Gastroesophageal sphincter (tissue), 4 donors: ENCODE results near the gene NME1. TPM values are rescaled to one million over a fixed set of nuclear protein-coding genes. Genes with fewer than 3 reads are reported as not detected.

ENCODE experiments used
- ATAC-seq: fragments of 150-250 bp; one replicate; pipeline ENCODE4 v1.9.1; 2016; ENCODE audit warnings: mild to moderate bottlenecking, moderate library complexity
- H3K27ac ChIP-seq, 4 donors: fragments of 200-600 bp; sonication (generic) in 3 of 4; 1 replicate in 3 of 4; 2 replicates in 1 of 4; pipeline ENCODE4 v1.5.1; 2016 to 2019
- H3K27me3 ChIP-seq: fragments of 200-600 bp; sonication (generic); one replicate; pipeline ENCODE4 v1.5.1; 2019
- H3K36me3 ChIP-seq, 2 donors: fragments of 200-600 bp; sonication (generic); one replicate each; pipeline ENCODE4 v1.5.1; 2019; ENCODE audit warnings: control low read depth in 1 of 2
- H3K4me1 ChIP-seq, 3 donors: fragments of 200-600 bp; sonication (generic); 1 replicate in 2 of 3; 2 replicates in 1 of 3; pipeline ENCODE4 v1.5.1; 2016 to 2019; ENCODE audit warnings: control low read depth in 2 of 3
- H3K4me3 ChIP-seq, 2 donors: fragments of 200-600 bp; sonication (generic); one replicate each; pipeline ENCODE4 v1.5.1; 2019; ENCODE audit warnings: mild to moderate bottlenecking in 1 of 2, moderate library complexity in 1 of 2
- H3K9me3 ChIP-seq, 3 donors: fragments of 200-600 bp; sonication (generic); one replicate each; pipeline ENCODE4 v1.5.1; 2017 to 2019; ENCODE audit warnings: control low read depth in 2 of 3
- EP300 ChIP-seq: sonication (generic); formaldehyde crosslinking; IDR thresholded peaks from one replicate; pipeline ENCODE4 v1.6.1; 2017; ENCODE audit warnings: antibody characterized with exemption, mild to moderate bottlenecking
- POLR2A ChIP-seq, 2 donors: fragments of 450-650 bp; IDR thresholded peaks; one replicate each; pipeline ENCODE4 v1.6.1; 2017; ENCODE audit warnings: antibody characterized with exemption in 2 of 2, mild to moderate bottlenecking in 2 of 2, moderate library complexity in 1 of 2
- POLR2AphosphoS5 ChIP-seq: sonication (generic); formaldehyde crosslinking; IDR thresholded peaks from one replicate; pipeline ENCODE4 v1.6.1; 2017; ENCODE audit warnings: antibody characterized with exemption
- WGBS, 2 donors: methylation state at CpG; one replicate each; pipeline ENCODE4 v1.1.5; 2018; ENCODE audit warnings: low coverage in 1 of 2; 5-methylcytosine and 5-hydroxymethylcytosine counted together
- total RNA-seq, 4 donors: library from RNA; depleted of rRNA; stranded (reverse); fragments of >200 nt; gene quantifications; one replicate each; pipeline ENCODE4 v1.1.0, GENCODE V29; 2016
- TF ChIP-seq, protein P1 (sequence below), 4 experiments: fragments of 200-600 bp in 2 of 4; fragments of 450-650 bp in 2 of 4; sonication (generic) in 1 of 4; IDR thresholded peaks; one replicate each; pipeline ENCODE4 v1.5.1; 2017 to 2019; ENCODE audit warnings: antibody characterized with exemption in 4 of 4, mild to moderate bottlenecking in 2 of 4, moderate library complexity in 2 of 4

NME1 gene
- total RNA-seq, 4 donors from 2014 or later, result 9.7 to 37.1 (median 29.1) TPM

DNA sequence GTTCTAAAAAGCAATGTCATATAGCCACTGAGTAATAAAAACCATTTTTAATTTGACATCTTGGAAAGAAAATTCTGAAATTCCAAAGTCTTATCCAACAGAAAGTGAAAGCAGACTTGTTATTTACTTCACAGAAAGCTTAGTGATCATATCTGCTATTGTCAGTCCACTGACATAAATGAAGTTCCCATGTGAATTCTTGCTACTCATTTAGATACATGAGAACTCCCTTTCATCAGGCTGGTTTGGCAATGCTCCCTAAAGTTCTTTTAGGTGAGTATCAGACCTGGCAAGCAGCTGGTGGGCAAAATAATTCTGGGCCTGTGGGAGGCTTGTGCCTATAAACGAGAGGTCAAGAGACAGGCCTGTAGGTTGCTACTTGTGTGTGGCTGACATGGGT is 36.3 kb downstream of the NME1 start:
- peak overlapping the region in 1 of 4 donors; percentile 11 for H3K27ac ChIP-seq
- ATAC-seq, result no peak
- H3K27me3 ChIP-seq, result no peaks in the 10 kb centered on the region
- H3K9me3 ChIP-seq, result no peaks in the 10 kb centered on the region
- H3K36me3 ChIP-seq, result peaks cover 0 to 99% of the 10 kb centered on the region in 2 donors
- WGBS, 2 donors, result 60 to 67% methylated on average over 1 of the region's 1 CpG
- peaks cover 0 to 6% (median 0%) of the 10 kb centered on the region in 3 donors for H3K4me1 ChIP-seq
- no peak overlapping the region for H3K4me3 ChIP-seq
- TF ChIP-seq POLR2AphosphoS5 (no peak), EP300 (no peak), POLR2A (IDR thresholded peaks at IDR 0.05) (no peak)
- TF ChIP-seq, protein P1, sequence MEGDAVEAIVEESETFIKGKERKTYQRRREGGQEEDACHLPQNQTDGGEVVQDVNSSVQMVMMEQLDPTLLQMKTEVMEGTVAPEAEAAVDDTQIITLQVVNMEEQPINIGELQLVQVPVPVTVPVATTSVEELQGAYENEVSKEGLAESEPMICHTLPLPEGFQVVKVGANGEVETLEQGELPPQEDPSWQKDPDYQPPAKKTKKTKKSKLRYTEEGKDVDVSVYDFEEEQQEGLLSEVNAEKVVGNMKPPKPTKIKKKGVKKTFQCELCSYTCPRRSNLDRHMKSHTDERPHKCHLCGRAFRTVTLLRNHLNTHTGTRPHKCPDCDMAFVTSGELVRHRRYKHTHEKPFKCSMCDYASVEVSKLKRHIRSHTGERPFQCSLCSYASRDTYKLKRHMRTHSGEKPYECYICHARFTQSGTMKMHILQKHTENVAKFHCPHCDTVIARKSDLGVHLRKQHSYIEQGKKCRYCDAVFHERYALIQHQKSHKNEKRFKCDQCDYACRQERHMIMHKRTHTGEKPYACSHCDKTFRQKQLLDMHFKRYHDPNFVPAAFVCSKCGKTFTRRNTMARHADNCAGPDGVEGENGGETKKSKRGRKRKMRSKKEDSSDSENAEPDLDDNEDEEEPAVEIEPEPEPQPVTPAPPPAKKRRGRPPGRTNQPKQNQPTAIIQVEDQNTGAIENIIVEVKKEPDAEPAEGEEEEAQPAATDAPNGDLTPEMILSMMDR (IDR thresholded peaks at IDR 0.05), result no peak

DNA sequence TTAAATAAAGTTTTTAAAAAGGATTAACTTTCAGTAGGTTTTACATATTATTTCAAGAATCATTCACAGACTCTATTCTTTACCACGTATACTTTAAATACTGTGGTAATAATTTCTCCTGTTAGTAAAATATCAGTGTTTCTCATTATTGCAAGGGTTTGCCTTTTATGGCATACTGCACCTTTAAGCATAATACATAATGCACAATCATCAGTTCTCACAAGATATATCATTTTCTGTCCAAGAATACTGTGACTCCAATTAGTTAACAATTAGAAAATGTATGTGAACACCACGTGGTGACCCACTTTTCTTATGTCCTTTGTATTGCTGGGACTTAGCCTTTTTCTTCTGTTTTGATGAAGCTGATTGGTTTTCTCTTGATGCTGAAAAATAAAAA is 38.5 kb downstream of the NME1 start:
- TF ChIP-seq, protein P1 (IDR thresholded peaks at IDR 0.05), result no peak
- no peak for TF ChIP-seq EP300
- no peak for TF ChIP-seq POLR2A (IDR thresholded peaks at IDR 0.05)
- TF ChIP-seq POLR2AphosphoS5, result no peak
- H3K27me3 ChIP-seq, result no peaks in the 10 kb centered on the region
- H3K36me3 ChIP-seq, result peaks cover 0 to 97% of the 10 kb centered on the region in 2 donors
- H3K4me3 ChIP-seq, result no peak overlapping the region
- H3K4me1 ChIP-seq, result peaks cover 0 to 6% (median 0%) of the 10 kb centered on the region in 3 donors
- H3K27ac ChIP-seq, result no peak overlapping the region
- 79 to 87% methylated on average over 2 of the region's 2 CpGs for WGBS, 2 donors
- H3K9me3 ChIP-seq, result no peaks in the 10 kb centered on the region
- ATAC-seq, result no peak

DNA sequence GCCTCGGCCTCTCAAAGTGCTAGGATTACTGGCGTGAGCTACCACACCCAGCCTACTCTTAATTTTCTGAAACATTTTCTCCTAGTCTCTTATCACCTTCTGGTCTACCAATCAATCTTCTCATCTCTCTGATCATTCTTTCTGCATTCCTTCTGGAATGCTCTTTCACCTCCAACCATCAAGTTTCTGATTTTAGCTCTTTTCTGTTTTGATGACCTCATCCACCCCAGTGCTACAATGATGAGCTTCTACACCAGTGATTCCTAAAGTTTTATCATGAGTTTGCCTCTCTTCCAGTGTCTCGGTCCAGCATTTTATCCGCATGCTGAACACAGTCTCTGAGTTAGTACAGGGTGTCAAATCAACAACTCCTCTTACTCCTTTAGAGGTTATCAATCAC is 44.4 kb downstream of the NME1 start:
- H3K9me3 ChIP-seq, result no peaks in the 10 kb centered on the region
- H3K27ac ChIP-seq, result no peak overlapping the region
- 94 to 100% methylated on average over 3 to 4 of the region's 4 CpGs for WGBS, 2 donors
- no peaks in the 10 kb centered on the region for H3K27me3 ChIP-seq
- peaks cover 0 to 6% (median 0%) of the 10 kb centered on the region in 3 donors for H3K4me1 ChIP-seq
- peaks cover 4 to 96% of the 10 kb centered on the region in 2 donors for H3K36me3 ChIP-seq
- ATAC-seq, result no peak
- TF ChIP-seq POLR2AphosphoS5 (no peak), EP300 (no peak), POLR2A (IDR thresholded peaks at IDR 0.05) (no peak)
- TF ChIP-seq, protein P1 (IDR thresholded peaks at IDR 0.05), result no peak
- H3K4me3 ChIP-seq, result no peak overlapping the region

DNA sequence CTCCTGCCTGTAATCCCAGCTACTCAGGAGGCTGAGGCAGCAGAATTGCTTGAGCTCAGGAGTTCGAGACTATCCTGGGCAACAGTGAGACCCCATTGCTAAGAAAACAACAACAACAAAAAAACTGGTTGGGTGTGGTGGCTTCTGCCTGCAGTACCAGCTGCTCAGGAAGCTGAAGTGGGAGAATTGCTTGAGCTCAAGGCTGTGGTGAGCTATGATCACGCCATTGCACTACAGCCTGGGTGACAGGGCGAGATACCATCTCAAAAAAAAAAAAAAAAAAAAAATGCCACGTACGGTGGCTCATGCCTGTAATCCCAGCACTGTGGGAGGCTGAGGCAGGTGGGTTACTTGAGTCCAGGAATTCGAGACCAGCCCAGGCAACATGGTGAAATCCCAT is 46.9 kb downstream of the NME1 start:
- H3K27ac ChIP-seq, result no peak overlapping the region
- no peak for ATAC-seq
- no peak for TF ChIP-seq EP300
- no peak for TF ChIP-seq POLR2A (IDR thresholded peaks at IDR 0.05)
- TF ChIP-seq POLR2AphosphoS5, result no peak
- TF ChIP-seq, protein P1 (IDR thresholded peaks at IDR 0.05), result no peak
- peaks cover 0 to 6% (median 0%) of the 10 kb centered on the region in 3 donors for H3K4me1 ChIP-seq
- H3K27me3 ChIP-seq, result no peaks in the 10 kb centered on the region
- no peaks in the 10 kb centered on the region for H3K9me3 ChIP-seq
- peaks cover 4 to 96% of the 10 kb centered on the region in 2 donors for H3K36me3 ChIP-seq
- 87 to 100% methylated on average over 4 to 6 of the region's 6 CpGs for WGBS, 2 donors
- H3K4me3 ChIP-seq, result no peak overlapping the region

DNA sequence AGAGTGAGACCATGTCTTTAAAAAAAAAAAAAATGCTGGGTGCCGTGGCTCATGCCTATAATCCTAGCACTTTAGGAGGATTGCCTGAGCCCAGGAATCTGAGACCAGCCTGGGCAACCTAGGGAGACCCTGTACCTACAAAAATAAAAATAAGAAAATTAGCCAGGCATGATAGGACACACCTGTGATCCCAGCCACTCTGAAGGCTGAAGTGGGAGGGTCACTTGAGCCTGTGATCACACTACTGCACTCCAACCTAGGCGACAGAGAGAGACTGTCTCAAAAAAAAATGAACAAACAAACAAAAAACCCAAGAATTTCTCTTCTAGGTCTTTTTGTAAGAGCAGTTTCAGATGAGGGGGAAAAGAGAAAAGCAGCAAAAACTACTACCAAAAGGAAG is 47.5 kb downstream of the NME1 start:
- Histone ChIP-seq H3K4me1 (peaks cover 0 to 6% (median 0%) of the 10 kb centered on the region in 3 donors), H3K27ac (no peak overlapping the region), H3K27me3 (no peaks in the 10 kb centered on the region), H3K9me3 (no peaks in the 10 kb centered on the region), H3K4me3 (no peak overlapping the region), H3K36me3 (peaks cover 4 to 96% of the 10 kb centered on the region in 2 donors)
- no peak for ATAC-seq
- TF ChIP-seq, protein P1 (IDR thresholded peaks at IDR 0.05), result no peak
- TF ChIP-seq POLR2A (IDR thresholded peaks at IDR 0.05), result no peak
- no peak for TF ChIP-seq POLR2AphosphoS5
- TF ChIP-seq EP300, result no peak
- 80 to 87% methylated on average over 1 to 2 of the region's 2 CpGs for WGBS, 2 donors
